Esophagus muscularis mucosa (tissue), 4 donors: ENCODE data around the gene KBTBD4. TPM values are rescaled to one million over a fixed set of nuclear protein-coding genes. Genes with fewer than 3 reads are reported as not detected.
"Not testable (repeated sequence)": the region's sequence is repeated elsewhere in the genome, so short reads cannot be mapped to it uniquely, and the experiment has no call there.

ENCODE experiments used
- DNase-seq: peaks from one replicate; pipeline ENCODE4 v3.0.0-alpha.2; 2017; ENCODE audit errors: extremely low spot score
- H3K27ac ChIP-seq, 4 donors: fragments of 200-600 bp; sonication (generic); replicated peaks in 1 of 4; 1 replicate in 3 of 4; 2 replicates in 1 of 4; pipeline ENCODE4 v1.5.1; 2016 to 2019; ENCODE audit warnings: mild to moderate bottlenecking in 1 of 4
- H3K27me3 ChIP-seq, 4 donors: fragments of 200-600 bp; sonication (generic); one replicate each; pipeline versions ENCODE4 v1.5.1 to v1.6.0; 2016 to 2019
- H3K36me3 ChIP-seq, 4 donors: fragments of 200-600 bp; sonication (generic); one replicate each; pipeline ENCODE4 v1.5.1; 2016 to 2019
- H3K4me1 ChIP-seq, 4 donors: fragments of 200-600 bp; sonication (generic); one replicate each; pipeline ENCODE4 v1.5.1; 2016 to 2019
- H3K4me3 ChIP-seq, 4 donors: fragments of 200-600 bp; sonication (generic); 1 replicate in 2 of 4; 2 replicates in 2 of 4; pipeline ENCODE4 v1.5.1; 2016 to 2019; ENCODE audit warnings: mild to moderate bottlenecking in 4 of 4, moderate library complexity in 1 of 4
- H3K9me3 ChIP-seq, 4 donors: fragments of 200-600 bp; sonication (generic); 1 replicate in 3 of 4; 2 replicates in 1 of 4; pipeline ENCODE4 v1.5.1; 2016 to 2019
- CTCF ChIP-seq, 3 experiments: fragments of 200-600 bp in 2 of 3; fragments of 450-650 bp in 1 of 3; sonication (generic) in 2 of 3; IDR thresholded peaks; one replicate each; pipeline ENCODE4 v1.5.1; 2017 to 2019; ENCODE audit warnings: antibody characterized with exemption in 3 of 3, mild to moderate bottlenecking in 2 of 3, moderate library complexity in 1 of 3
- EP300 ChIP-seq: sonication (generic); formaldehyde crosslinking; IDR thresholded peaks from one replicate; pipeline ENCODE4 v1.6.1; 2017; ENCODE audit warnings: antibody characterized with exemption
- POLR2A ChIP-seq: fragments of 450-650 bp; IDR thresholded peaks from one replicate; pipeline ENCODE4 v1.6.1; 2017; ENCODE audit warnings: antibody characterized with exemption, moderate library complexity, mild to moderate bottlenecking, low read depth
- POLR2AphosphoS5 ChIP-seq, 2 donors: sonication (generic); formaldehyde crosslinking; IDR thresholded peaks; one replicate each; pipeline ENCODE4 v1.6.1; 2017; ENCODE audit warnings: antibody characterized with exemption in 2 of 2
- WGBS: methylation state at CpG from one replicate; pipeline ENCODE4 v1.1.5; 2018; 5-methylcytosine and 5-hydroxymethylcytosine counted together
- intact Hi-C: fragments of 100-400 bp; cut with DNase I; formaldehyde crosslinking; loops from one replicate; pipeline ENCODE4 v1.15.1; 2023
- total RNA-seq, 4 donors: library from RNA; depleted of rRNA; stranded (reverse); fragments of >200 nt; gene quantifications; one replicate each; pipeline versions ENCODE4 v1.1.0 to v1.2.1, GENCODE V29; 2016

The KBTBD4 gene
- total RNA-seq, 4 donors from 2014 or later, result 18.7 to 31.2 (median 24.8) TPM

- no peak overlapping the region for H3K4me3 ChIP-seq
- no peak for TF ChIP-seq POLR2AphosphoS5 (IDR thresholded peaks at IDR 0.05)
- TF ChIP-seq CTCF (IDR thresholded peaks at IDR 0.05), result no peak
- TF ChIP-seq EP300, result no peak
- no peak for TF ChIP-seq POLR2A
- no peaks in the 10 kb centered on the region for H3K27me3 ChIP-seq
- H3K36me3 ChIP-seq, result no peaks in the 10 kb centered on the region
- H3K9me3 ChIP-seq, result no peaks in the 10 kb centered on the region
- H3K4me1 ChIP-seq, result peaks cover 0 to 4% (median under 1%) of the 10 kb centered on the region in 4 donors
- intact Hi-C loops, result no loop called here
- WGBS, result 100% methylated on average over 1 of the region's 1 CpG
- DNase-seq, result no peak
- no peak overlapping the region for H3K27ac ChIP-seq
Observed at GRCh38 chr11:47558695-47559094, 20.1 kb downstream of the KBTBD4 start.

DNA sequence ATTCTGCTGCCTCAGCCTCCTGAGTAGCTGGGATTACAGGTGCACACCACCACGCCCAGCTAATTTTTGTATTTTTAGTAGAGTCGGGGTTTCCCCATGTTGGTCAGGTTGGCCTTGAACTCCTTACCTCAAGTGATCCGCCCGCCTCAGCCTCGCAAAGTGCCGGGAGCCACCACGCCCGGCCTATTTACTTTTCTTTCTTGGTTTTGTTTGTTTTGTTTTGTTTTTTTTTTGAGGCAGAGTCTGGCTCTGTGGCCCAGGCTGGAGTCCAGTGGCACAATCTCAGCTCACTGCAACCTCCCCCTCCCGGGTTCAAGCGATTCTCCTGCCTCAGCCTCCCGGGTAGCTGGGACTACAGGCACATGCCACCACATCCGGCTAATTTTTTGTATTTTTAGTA lies 21.8 kb downstream of the KBTBD4 start:
- DNase-seq, H3K4me3 ChIP-seq, H3K36me3 ChIP-seq, H3K9me3 ChIP-seq, H3K27me3 ChIP-seq, H3K27ac ChIP-seq, intact Hi-C loops: not testable (repeated sequence)
- WGBS, result 95% methylated on average over 12 of the region's 12 CpGs
- H3K4me1 ChIP-seq, result peaks cover 2 to 13% (median 7%) of the 10 kb centered on the region in 4 donors

- H3K9me3 ChIP-seq, result no peaks in the 10 kb centered on the region
- peak overlapping the region; percentile 79 to 97 (median 94) for H3K27ac ChIP-seq
- peak overlapping the region; percentile 64 to 100 (median 94) for H3K4me3 ChIP-seq
- H3K36me3 ChIP-seq, result no peaks in the 10 kb centered on the region
- peaks cover 33 to 49% (median 42%) of the 10 kb centered on the region in 4 donors for H3K4me1 ChIP-seq
- DNase-seq, result no peak
- no peaks in the 10 kb centered on the region for H3K27me3 ChIP-seq
- WGBS, result 15% methylated on average over 9 of the region's 9 CpGs
- TF ChIP-seq EP300 (no peak), CTCF (IDR thresholded peaks at IDR 0.05) (peak in 1 of 3 experiments; percentile 5)
- intact Hi-C loops, result loop anchor here (5.0 kb wide), 1 partner anchor 46 kb away; no protein-coding TSS in a partner anchor
Observed at GRCh38 chr11:47553406-47553743, 25.4 kb downstream of the KBTBD4 start.

GRCh38 chr11:47552566-47553405 lies 26.0 kb downstream of the KBTBD4 start, which contains the start of gene CELF1:
CELF1 (minus strand) TSS chr11:47553132; CDS start chr11:47499523, 53,609 bp downstream.
- H3K36me3 ChIP-seq, result no peaks in the 10 kb centered on the region
- TF ChIP-seq EP300 (no peak), POLR2A (peak; percentile 69), CTCF (IDR thresholded peaks at IDR 0.05) (peak; percentile 94 to 97 (median 97)), POLR2AphosphoS5 (IDR thresholded peaks at IDR 0.05) (peak; percentile 80 to 91)
- intact Hi-C loops, result loop anchor here (5.0 kb wide), 1 partner anchor 45 kb away; no protein-coding TSS in a partner anchor
- H3K9me3 ChIP-seq, result no peaks in the 10 kb centered on the region
- DNase-seq, result peak; percentile 98
- H3K27ac ChIP-seq, result peak within 1 kb of the TSS; percentile 79 to 97 (median 94)
- no peaks in the 10 kb centered on the region for H3K27me3 ChIP-seq
- whole genome bisulfite sequencing, result 1% methylated on average over 43 of the region's 89 CpGs
- peaks cover 39 to 55% (median 48%) of the 10 kb centered on the region in 4 donors for H3K4me1 ChIP-seq
- peak within 1 kb of the TSS; percentile 64 to 100 (median 94) for H3K4me3 ChIP-seq

DNA sequence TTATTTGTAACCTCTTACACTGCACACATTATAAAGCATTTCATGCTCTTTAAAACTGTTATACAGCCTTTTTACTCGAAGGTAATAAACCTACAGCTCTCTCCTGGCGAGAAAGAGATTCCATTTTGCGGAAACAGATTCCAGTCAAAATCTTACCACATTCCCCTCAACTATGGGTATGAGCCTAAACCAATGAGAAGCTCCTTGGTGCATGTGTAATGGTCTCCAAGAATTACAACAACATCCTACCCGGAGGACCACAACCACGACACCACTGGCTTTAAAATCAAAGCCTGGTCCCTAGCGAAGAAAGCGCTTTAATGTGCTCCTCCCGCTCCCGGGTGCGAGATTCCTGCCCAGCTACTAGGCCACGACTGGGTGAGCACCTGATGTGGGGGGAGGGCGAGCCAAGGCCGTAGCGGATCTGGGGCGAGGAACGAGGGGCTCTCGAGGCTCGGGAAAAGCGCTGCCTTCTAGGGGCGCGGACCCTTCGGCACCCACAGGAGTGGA lies 26.7 kb downstream of the KBTBD4 start:
- under 1% methylated on average over 17 of the region's 22 CpGs for WGBS
- peak overlapping the region; percentile 64 to 100 (median 94) for H3K4me3 ChIP-seq
- H3K27me3 ChIP-seq, result no peaks in the 10 kb centered on the region
- TF ChIP-seq CTCF (IDR thresholded peaks at IDR 0.05) (no peak), POLR2AphosphoS5 (IDR thresholded peaks at IDR 0.05) (peak in 1 of 2 donors; percentile 9)
- peak overlapping the region; percentile 79 to 97 (median 94) for H3K27ac ChIP-seq
- no peaks in the 10 kb centered on the region for H3K9me3 ChIP-seq
- no peaks in the 10 kb centered on the region for H3K36me3 ChIP-seq
- intact Hi-C loops, result loop anchor here (5.0 kb wide), 1 partner anchor 45 kb away; no protein-coding TSS in a partner anchor
- no peak for DNase-seq
- H3K4me1 ChIP-seq, result peaks cover 45 to 62% (median 55%) of the 10 kb centered on the region in 4 donors
